NCI-H187 treated with DMSO at 0.1 percent for 48 hours (cell line): ENCODE measurements around the gene HEXIM2.
A peak's percentile ranks its signal among the peaks of the same experiment; 100 is the strongest.
"Not testable (repeated sequence)": the region's sequence is repeated elsewhere in the genome, so short reads cannot be mapped to it uniquely, and the experiment has no call there.

ENCODE experiments used
- DNase-seq: peaks from one replicate; lab custom pipeline; 2025; lab: John Stamatoyannopoulos, UW

HEXIM2 gene, protein sequence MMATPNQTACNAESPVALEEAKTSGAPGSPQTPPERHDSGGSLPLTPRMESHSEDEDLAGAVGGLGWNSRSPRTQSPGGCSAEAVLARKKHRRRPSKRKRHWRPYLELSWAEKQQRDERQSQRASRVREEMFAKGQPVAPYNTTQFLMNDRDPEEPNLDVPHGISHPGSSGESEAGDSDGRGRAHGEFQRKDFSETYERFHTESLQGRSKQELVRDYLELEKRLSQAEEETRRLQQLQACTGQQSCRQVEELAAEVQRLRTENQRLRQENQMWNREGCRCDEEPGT

GRCh38 chr17:45161288-45162024, at the start of gene HEXIM2:
HEXIM2 (plus strand) TSS chr17:45161875; CDS start chr17:45162794, 919 bp downstream.
- peak; percentile 93 for DNase-seq

DNA sequence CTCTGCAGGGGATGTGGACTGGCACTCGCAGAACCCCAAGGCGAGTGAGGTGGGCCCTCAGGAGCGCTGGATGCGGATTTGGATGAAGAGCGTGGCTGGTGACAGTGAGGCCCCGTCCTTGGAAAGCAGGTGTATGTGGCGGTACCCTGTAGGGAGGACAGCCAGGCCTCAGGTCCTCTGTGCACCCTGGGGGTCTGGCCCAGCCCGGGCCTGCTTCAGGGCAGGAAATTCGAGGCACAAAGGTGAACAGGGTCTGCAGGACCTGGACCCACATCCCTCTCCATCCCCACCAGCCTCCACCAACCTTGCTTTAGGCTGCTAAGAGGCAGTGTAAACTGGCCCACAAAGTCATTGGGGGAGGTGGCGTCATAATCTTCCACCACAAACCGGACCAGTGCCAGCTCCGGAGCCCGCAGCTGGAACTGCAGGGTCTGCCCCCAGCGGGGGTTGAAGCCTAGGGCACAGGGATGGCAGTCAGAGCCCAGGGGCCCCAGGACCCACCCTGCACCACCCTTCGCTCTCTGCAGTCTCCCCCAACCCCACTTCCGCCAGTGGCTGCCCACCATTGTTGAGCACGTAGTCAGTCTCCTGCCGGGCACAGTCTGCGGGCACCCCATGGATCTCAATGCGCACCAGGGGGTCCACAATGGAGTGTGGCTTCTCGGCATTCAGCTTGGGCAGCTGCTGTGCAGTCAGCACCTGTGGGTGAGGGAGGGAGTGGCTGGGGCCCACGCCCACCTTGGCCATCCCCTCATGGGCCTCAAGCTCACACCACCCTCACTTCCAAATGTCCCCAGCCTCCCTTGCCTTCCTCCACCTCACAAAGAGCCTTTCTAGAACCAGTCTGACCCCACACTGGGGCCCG, 48.9 kb upstream of the HEXIM2 start:
- DNase-seq = no peak

DNA sequence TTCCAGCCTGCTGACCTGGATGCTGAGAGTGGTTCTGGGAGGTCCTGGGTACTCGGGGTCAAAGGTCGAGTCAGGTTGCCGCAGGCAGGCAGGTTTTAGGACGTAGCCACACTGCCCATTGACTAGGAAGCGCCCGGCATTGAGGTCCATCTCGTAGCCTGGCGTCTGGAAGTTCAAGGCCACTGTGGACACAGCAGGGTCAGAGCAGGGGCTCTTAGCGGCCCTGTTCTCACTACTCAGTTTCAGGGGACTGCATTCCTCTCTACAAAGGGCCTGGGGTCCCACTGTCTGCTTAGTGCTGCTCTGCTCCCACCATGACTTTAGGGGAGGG, 48.3 kb upstream of the HEXIM2 start:
- no peak for DNase-seq

DNA sequence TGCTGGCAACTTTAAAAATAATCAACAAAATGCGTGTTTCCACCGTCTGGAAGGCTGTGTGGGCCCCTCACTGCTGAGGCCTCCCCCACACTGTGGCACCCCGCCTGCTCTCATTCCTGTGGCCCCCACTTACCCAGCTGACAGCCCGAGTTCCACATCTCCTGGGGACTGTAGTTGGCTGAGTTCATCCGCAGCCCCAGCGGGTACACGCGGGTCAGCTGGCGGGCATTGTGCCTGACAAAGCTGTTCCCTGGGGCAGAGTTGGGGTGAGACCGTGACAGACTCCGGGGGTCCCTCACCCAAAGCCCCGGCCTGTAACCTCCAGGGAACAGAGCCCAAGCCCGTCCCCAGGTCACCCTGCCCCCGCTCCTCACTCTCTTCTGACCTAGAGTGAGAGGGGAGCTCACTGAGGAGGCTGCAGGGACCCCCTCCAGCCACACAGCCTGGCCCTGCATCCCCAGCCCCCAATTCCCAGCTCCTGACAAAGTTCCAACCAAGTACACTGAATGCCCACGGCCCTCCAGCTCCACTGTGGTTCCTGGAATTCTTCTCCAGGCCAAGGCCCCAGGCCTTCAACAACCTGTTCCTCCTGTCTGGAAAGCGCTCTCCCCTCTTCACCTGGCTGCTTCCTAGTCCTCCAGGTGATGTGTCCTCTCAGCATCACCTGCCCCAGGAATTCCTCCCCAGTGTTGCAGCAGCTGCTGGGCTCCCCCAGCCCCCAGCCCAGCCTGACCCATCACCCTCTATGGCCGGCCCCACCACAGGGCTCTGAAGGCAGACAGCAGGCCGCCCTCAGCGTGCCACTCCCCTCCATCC, 47.4 kb upstream of the HEXIM2 start:
- DNase-seq = no peak

GRCh38 chr17:45115015-45115625, 46.6 kb upstream of the HEXIM2 start:
- no peak for DNase-seq

GRCh38 chr17:45115871-45116270, 45.8 kb upstream of the HEXIM2 start:
- no peak for DNase-seq

DNA sequence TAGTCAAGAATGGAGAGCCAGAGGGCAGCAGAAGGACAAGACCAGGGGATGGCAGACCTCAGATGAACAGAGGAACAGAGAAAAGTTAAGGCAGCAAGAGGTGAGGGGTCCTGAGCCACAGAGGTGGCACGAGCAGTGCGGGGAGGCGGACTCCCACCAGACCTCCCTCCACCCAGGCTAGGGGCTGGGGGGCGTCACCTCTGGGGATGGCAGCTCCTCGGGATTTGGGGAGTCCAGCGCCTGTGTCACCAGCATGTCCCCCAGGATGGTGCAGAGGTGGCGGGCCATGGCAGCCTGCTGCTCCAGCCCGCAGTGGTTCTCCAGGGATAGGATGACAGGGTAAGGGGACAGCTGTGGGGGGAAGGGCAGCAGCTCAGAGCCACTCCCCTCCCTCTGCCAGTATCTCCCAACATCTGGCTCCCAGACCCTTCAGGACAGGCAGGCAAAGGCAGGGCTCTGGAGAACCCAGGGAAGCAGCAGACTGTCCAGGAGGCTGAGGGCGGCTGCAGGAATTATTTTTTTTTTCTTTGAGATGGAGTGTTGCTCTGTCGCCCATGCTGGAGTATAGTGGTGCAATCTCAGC, 45.1 kb upstream of the HEXIM2 start:
- no peak for DNase-seq

- no peak for DNase-seq
Measured at GRCh38 chr17:45117334-45117733, 44.3 kb upstream of the HEXIM2 start.

DNA sequence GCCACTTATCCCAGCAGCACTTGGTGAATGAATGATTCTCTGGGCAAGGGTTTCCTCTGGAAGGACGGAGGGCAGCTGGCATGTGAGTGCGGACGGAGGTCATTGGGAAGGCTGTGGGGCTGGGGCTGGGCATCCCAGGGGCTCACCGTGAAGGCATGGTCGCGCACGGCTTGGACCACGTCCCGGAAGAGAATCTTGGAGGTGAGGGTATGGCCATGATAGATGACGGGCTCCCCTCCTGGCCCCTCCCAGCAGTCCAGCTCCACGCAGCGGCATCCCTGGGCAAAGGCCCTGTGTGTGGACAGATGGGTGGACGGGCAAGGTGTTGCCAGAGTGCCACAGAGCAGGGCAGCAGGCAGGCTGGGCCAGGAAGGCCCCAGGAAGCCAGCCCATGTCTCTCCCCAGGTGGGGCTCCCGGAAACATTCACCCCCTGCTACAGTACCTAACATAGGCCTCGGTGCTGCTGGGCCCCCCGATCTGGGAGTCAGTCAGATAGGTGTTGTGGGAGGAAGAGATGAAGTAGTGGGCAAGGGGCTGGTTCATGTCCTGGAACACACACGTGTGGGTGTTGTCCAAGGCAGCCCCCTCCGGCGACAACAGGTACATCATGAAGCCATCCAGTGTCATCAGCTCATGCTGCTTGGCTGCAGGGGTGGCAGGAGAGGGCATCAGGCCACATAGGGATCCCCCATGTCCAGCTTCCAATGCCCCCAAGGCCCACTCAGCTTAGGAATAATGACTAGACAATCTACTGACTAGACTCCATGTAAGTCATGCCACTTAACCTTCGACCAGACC, 43.6 kb upstream of the HEXIM2 start:
- DNase-seq = no peak

GRCh38 chr17:45118691-45119090, 43.0 kb upstream of the HEXIM2 start:
- DNase-seq = no peak

- no peak for DNase-seq
Measured at GRCh38 chr17:45119964-45120363, 41.7 kb upstream of the HEXIM2 start.

- DNase-seq = no peak
Measured at GRCh38 chr17:45120558-45120957, 41.1 kb upstream of the HEXIM2 start.

- DNase-seq = no peak
Measured at GRCh38 chr17:45121055-45121454, 40.6 kb upstream of the HEXIM2 start.

DNA sequence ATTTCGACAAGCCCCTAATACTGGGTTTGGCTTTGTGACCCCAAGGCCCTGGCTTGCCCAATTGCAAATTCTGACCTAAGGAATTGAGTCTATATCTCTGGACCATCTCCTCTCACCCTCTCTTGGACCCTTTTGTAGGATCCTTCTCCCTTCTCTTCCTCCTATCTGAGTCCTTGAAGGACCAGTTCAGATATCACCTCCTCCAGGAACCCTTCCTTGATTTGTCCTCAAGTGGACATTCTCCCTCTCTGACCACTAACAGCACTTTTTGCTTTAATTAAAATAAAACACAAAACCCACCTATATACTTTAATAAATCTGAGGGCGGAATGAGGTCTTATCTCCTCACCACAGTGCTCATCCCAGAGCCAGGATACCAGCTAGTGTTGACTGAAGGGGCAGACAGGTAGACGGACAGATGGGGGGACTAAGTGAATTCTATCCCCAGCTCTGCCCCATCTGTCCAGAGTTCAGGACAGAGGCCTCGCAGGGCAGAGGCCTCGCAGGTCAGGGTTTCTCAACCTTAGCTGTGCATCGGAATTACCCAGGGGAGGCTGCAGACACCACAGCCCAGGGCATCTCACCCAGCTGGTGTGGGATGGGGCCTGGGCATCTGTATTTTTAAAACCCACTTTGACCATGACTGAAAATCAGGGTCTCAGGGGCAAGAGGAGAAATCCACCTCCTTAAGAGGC, 38.5 kb upstream of the HEXIM2 start:
- no peak for DNase-seq

DNA sequence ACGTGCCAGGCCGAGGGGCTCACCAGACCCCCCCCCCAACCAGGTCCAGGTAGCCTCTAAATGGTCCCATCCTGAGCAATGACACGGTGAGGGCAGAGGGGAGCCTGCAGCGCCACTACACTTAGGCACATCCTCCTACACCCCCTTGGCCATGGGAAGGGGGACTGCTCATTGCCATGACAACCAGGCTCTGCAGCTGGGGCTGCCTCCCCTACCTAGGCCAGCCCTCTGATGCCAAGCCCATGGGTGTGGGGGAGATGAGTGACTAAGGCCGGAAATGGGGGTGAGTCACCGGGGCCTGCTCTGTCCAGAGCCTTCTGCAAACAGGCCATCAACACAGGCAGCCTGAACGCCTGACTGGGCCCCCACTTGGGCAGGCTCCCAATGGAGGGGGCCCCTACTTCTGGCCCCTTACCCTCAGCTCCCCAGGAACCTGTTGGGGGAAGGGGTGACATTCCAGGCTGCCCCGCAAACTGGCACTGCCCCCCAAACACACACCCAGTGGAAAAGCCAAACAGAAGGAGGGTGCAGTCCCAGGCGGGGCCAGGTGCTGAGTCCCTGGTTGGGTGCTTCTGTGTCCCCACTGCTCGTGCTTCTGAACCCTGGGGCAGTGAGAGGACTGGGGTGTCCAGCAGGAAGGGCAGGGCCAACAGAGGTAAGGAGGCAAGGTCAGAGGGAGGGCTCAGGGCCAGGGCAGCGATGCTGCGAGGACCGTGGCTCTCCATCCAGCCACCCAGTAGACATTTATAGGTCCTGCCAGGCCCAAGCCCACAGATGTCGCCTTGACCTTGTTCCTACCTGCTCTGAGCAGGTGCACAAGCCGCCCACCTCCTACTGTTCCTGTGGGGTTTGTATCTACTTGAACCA, 37.5 kb upstream of the HEXIM2 start:
- DNase-seq = no peak

GRCh38 chr17:45124797-45125122, 36.9 kb upstream of the HEXIM2 start:
- not testable (repeated sequence) for DNase-seq

GRCh38 chr17:45125509-45125908, 36.2 kb upstream of the HEXIM2 start:
- no peak for DNase-seq

- no peak for DNase-seq
Measured at GRCh38 chr17:45127207-45127547, 34.5 kb upstream of the HEXIM2 start.
